ENCODE results near the gene SORCS2. TPM values are rescaled to one million over a fixed set of nuclear protein-coding genes. Genes with fewer than 3 reads are reported as not detected.

Gene SORCS2
- total and polyA plus RNA-seq, 12 donors: 0.25 to 5.4 (median 2.2) TPM

- Histone ChIP-seq H3K36me3 (no peaks in the 10 kb centered on the region), H3K9me3 (no peaks in the 10 kb centered on the region), H3K4me1 (peaks cover 5 to 24% (median 17%) of the 10 kb centered on the region in 9 donors), H3K27ac (peak overlapping the region in 1 of 10 donors; percentile 72), H3K27me3 (no peaks in the 10 kb centered on the region), H3K4me3 (no peak overlapping the region)
- intact Hi-C loops (cut with DNase I): no loop called here
- no peak for TF ChIP-seq CTCF (IDR thresholded peaks at IDR 0.05)
- ATAC-seq: no peak
- 90 to 96% methylated on average over 18 of the region's 18 CpGs for WGBS, 2 donors
- DNase-seq: no peak
Observed at GRCh38 chr4:7154351-7154981, 37.9 kb upstream of the SORCS2 start.

GRCh38 chr4:7155590-7156071 lies 36.7 kb upstream of the SORCS2 start:
- peaks cover 5 to 24% (median 17%) of the 10 kb centered on the region in 9 donors for H3K4me1 ChIP-seq
- ATAC-seq: peak; percentile 55 to 83 (median 72)
- H3K27me3 ChIP-seq: no peaks in the 10 kb centered on the region
- peak in 1 of 2 donors; percentile 57 for DNase-seq
- no peak overlapping the region for H3K4me3 ChIP-seq
- TF ChIP-seq CTCF (IDR thresholded peaks at IDR 0.05): no peak
- peak overlapping the region in 7 of 10 donors; percentile 0 to 85 (median 58) for H3K27ac ChIP-seq
- H3K9me3 ChIP-seq: no peaks in the 10 kb centered on the region
- 68 to 72% methylated on average over 19 of the region's 19 CpGs for WGBS, 2 donors
- no peaks in the 10 kb centered on the region for H3K36me3 ChIP-seq
- intact Hi-C loops (cut with DNase I): loop anchor here in 2 of 10 donors (2.0 to 5.0 kb wide), 2 partner anchors 48 to 53 kb away; no protein-coding TSS in a partner anchor

GRCh38 chr4:7156328-7156727 lies 36.0 kb upstream of the SORCS2 start:
- Histone ChIP-seq H3K4me3 (no peak overlapping the region), H3K4me1 (peaks cover 5 to 24% (median 17%) of the 10 kb centered on the region in 9 donors), H3K27ac (peak overlapping the region in 8 of 10 donors; percentile 0 to 85 (median 49)), H3K27me3 (no peaks in the 10 kb centered on the region), H3K9me3 (no peaks in the 10 kb centered on the region), H3K36me3 (no peaks in the 10 kb centered on the region)
- DNase-seq (no peak), ATAC-seq (peak in 5 of 8 donors; percentile 18 to 58 (median 41))
- 37 to 42% methylated on average over 12 of the region's 12 CpGs for WGBS, 2 donors
- intact Hi-C loops (cut with DNase I): loop anchor here in 2 of 10 donors (2.0 to 5.0 kb wide), 2 partner anchors 49 to 54 kb away; no protein-coding TSS in a partner anchor
- no peak for TF ChIP-seq CTCF (IDR thresholded peaks at IDR 0.05)

GRCh38 chr4:7156761-7157488 lies 35.4 kb upstream of the SORCS2 start:
- peak overlapping the region in 5 of 10 donors; percentile 0 to 85 (median 72) for H3K27ac ChIP-seq
- peak in 1 of 2 donors; percentile 49 for DNase-seq
- peak; percentile 23 to 75 (median 64) for TF ChIP-seq CTCF (IDR thresholded peaks at IDR 0.05)
- no peaks in the 10 kb centered on the region for H3K27me3 ChIP-seq
- intact Hi-C loops (cut with DNase I): loop anchor here in 2 of 10 donors (2.0 to 5.0 kb wide), 2 partner anchors 50 to 54 kb away; no protein-coding TSS in a partner anchor
- no peaks in the 10 kb centered on the region for H3K9me3 ChIP-seq
- H3K4me1 ChIP-seq: peaks cover 5 to 30% (median 17%) of the 10 kb centered on the region in 9 donors
- 55 to 58% methylated on average over 12 of the region's 12 CpGs for WGBS, 2 donors
- H3K36me3 ChIP-seq: no peaks in the 10 kb centered on the region
- no peak overlapping the region for H3K4me3 ChIP-seq
- peak; percentile 51 to 77 (median 54) for ATAC-seq
